ENCODE data around the gene RTN4R. TPM values are rescaled to one million over a fixed set of nuclear protein-coding genes. Genes with fewer than 3 reads are reported as not detected.

Gene RTN4R
- total RNA-seq, 1 experiment from 2014 or later: 25.0 TPM

GRCh38 chr22:20296598-20296997, 28.5 kb upstream of the RTN4R start (continued):
- no peak for TF ChIP-seq ZNF281 (CRISPR knock-in tag; IDR thresholded peaks at IDR 0.05)
- TF ChIP-seq ELF4 (CRISPR knock-in tag; IDR thresholded peaks at IDR 0.05; ENCODE audit: low read depth): no peak
- TF ChIP-seq ATF3 (CRISPR knock-in tag; conservative IDR thresholded peaks at IDR 0.05): no peak
- no peak for TF ChIP-seq USF2 (CRISPR knock-in tag; IDR thresholded peaks at IDR 0.05)
- no peak for TF ChIP-seq TEAD1 (CRISPR knock-in tag; IDR thresholded peaks at IDR 0.05)
- TF ChIP-seq USF1 (CRISPR knock-in tag; IDR thresholded peaks at IDR 0.05): no peak

- H3K9me3 Mint-ChIP-seq: no peaks in the 10 kb centered on the region
- H3K36me3 Mint-ChIP-seq: no peaks in the 10 kb centered on the region
- ChIA-PET POLR2A (no interaction called here), CTCF (interaction anchor here (0.9 to 1.9 kb wide), 8 partner anchors 10 to 161 kb away, joined by 3 to 7 read pairs (median 4); partner anchors contain the start of gene DGCR6L)
- peaks cover 6% of the 10 kb centered on the region; the same call in 1 of the 2 replicates for H3K4me1 Mint-ChIP-seq
- peaks cover 31% of the 10 kb centered on the region for H3K27me3 Mint-ChIP-seq (ENCODE audit: low read depth)
- H3K4me3 Mint-ChIP-seq: no peak overlapping the region
- TF ChIP-seq PRRX2 (CRISPR knock-in tag; IDR thresholded peaks at IDR 0.05) (no peak), EMX1 (CRISPR knock-in tag; IDR thresholded peaks at IDR 0.05) (no peak), E2F5 (CRISPR knock-in tag; IDR thresholded peaks at IDR 0.05) (no peak), ERG (CRISPR knock-in tag; IDR thresholded peaks at IDR 0.05) (no peak), ZNF219 (CRISPR knock-in tag; IDR thresholded peaks at IDR 0.05; ENCODE audit: borderline replicate concordance) (no peak), CREM (CRISPR knock-in tag; IDR thresholded peaks at IDR 0.05) (no peak), FOXK1 (CRISPR knock-in tag; IDR thresholded peaks at IDR 0.05) (no peak), GABPB1 (CRISPR knock-in tag; IDR thresholded peaks at IDR 0.05) (no peak), ZSCAN18 (CRISPR knock-in tag; IDR thresholded peaks at IDR 0.05) (no peak), ZBTB43 (CRISPR knock-in tag; IDR thresholded peaks at IDR 0.05) (no peak), RORB (CRISPR knock-in tag; IDR thresholded peaks at IDR 0.05) (no peak), TEAD4 (CRISPR knock-in tag; IDR thresholded peaks at IDR 0.05) (no peak), ZNF232 (CRISPR knock-in tag; IDR thresholded peaks at IDR 0.05) (no peak), ZNF121 (CRISPR knock-in tag; IDR thresholded peaks at IDR 0.05) (no peak), FOXP1 (CRISPR knock-in tag; IDR thresholded peaks at IDR 0.05; ENCODE audit: borderline replicate concordance) (no peak), ATF3 (CRISPR knock-in tag; conservative IDR thresholded peaks at IDR 0.05) (no peak), KAT7 (CRISPR knock-in tag; IDR thresholded peaks at IDR 0.05; ENCODE audit: borderline replicate concordance) (no peak), GRHL2 (CRISPR knock-in tag; IDR thresholded peaks at IDR 0.05; ENCODE audit: insufficient replicate concordance, severe bottlenecking) (no peak), CTCF (IDR thresholded peaks at IDR 0.05) (no peak), TEAD1 (CRISPR knock-in tag; IDR thresholded peaks at IDR 0.05) (no peak)
- ATAC-seq (no peak), DNase-seq (ENCODE audit: low spot score) (no peak)
- no peak overlapping the region for H3K27ac Mint-ChIP-seq
Measured at GRCh38 chr22:20295262-20296064, 27.3 kb upstream of the RTN4R start.

Measured in WTC11 (cell line).